Measurements from ENCODE around the gene PCDHB4.
"Not testable (repeated sequence)": the region's sequence is repeated elsewhere in the genome, so short reads cannot be mapped to it uniquely, and the experiment has no call there.

GRCh38 chr5:141157356-141157755 lies 35.7 kb downstream of the PCDHB4 start:
- TF ChIP-seq, protein P1, sequence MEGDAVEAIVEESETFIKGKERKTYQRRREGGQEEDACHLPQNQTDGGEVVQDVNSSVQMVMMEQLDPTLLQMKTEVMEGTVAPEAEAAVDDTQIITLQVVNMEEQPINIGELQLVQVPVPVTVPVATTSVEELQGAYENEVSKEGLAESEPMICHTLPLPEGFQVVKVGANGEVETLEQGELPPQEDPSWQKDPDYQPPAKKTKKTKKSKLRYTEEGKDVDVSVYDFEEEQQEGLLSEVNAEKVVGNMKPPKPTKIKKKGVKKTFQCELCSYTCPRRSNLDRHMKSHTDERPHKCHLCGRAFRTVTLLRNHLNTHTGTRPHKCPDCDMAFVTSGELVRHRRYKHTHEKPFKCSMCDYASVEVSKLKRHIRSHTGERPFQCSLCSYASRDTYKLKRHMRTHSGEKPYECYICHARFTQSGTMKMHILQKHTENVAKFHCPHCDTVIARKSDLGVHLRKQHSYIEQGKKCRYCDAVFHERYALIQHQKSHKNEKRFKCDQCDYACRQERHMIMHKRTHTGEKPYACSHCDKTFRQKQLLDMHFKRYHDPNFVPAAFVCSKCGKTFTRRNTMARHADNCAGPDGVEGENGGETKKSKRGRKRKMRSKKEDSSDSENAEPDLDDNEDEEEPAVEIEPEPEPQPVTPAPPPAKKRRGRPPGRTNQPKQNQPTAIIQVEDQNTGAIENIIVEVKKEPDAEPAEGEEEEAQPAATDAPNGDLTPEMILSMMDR (IDR thresholded peaks at IDR 0.05), result not testable (repeated sequence)
- not testable (repeated sequence) for TF ChIP-seq POLR2AphosphoS5, POLR2A, EP300 (IDR thresholded peaks at IDR 0.05)

Data from stomach (tissue), 4 donors.